GM06990 (cell line): ENCODE data around the gene DLG4.
A peak's percentile ranks its signal among the peaks of the same experiment; 100 is the strongest.

Experiments
- DNase-seq: peaks from one replicate; pipeline ENCODE4 v3.0.0-alpha.2; 2011; ENCODE audit not compliant: insufficient read length; ENCODE audit errors: extremely low read depth
- H3K27me3 ChIP-seq: replicated peaks from 2 replicates; pipeline ENCODE4 v1.6.0; 2011; ENCODE audit warnings: low read length; ENCODE audit not compliant: control insufficient read depth, insufficient read depth
- H3K36me3 ChIP-seq: 2 replicates; pipeline ENCODE4 v1.5.1; 2011; ENCODE audit warnings: low read length; ENCODE audit not compliant: control insufficient read depth, insufficient read depth
- H3K4me3 ChIP-seq: replicated peaks from 2 replicates; pipeline ENCODE4 v1.5.1; 2011; ENCODE audit warnings: low read depth, mild to moderate bottlenecking, control low read depth, low read length
- TF ChIP-seq, protein P1 (sequence below): IDR thresholded peaks from 2 replicates; pipeline ENCODE4 v1.5.1; 2011; ENCODE audit warnings: low read length, control low read depth, mild to moderate bottlenecking, inconsistent platforms; ENCODE audit not compliant: insufficient read depth, poor library complexity, severe bottlenecking

The DLG4 gene

DNA sequence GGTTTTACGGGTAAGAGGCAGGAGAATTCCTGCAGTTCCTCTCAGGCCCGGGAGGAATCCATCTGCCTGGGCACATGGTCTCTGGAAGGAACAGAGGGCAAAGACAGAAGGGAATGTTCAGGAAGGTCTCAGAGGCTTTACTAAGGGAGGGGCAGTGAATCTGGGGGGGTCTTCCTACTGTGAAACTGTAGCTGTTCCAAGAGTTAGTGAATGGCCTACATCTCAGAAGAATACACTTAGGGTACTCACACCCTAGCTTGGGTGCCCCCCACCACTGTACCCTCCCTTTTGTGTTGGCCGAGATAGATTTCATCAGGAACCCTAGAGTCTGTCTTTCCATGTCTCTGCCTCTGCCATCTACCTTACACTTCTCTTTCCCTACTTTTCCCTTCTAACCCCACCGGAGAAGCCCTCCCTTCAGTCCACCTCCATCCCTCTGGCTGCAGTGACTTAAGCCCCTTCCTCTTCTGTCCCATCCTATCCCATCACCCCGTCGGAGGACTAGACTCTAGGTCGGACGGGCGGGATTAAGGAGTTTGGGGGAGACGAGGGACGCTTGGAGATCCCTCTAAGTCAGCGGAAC is 316 bp downstream of the DLG4 start:
- peaks cover 15% of the 10 kb centered on the region for H3K36me3 ChIP-seq
- peak overlapping the region; percentile 81 for H3K4me3 ChIP-seq
- no peaks in the 10 kb centered on the region for H3K27me3 ChIP-seq
- TF ChIP-seq, protein P1, sequence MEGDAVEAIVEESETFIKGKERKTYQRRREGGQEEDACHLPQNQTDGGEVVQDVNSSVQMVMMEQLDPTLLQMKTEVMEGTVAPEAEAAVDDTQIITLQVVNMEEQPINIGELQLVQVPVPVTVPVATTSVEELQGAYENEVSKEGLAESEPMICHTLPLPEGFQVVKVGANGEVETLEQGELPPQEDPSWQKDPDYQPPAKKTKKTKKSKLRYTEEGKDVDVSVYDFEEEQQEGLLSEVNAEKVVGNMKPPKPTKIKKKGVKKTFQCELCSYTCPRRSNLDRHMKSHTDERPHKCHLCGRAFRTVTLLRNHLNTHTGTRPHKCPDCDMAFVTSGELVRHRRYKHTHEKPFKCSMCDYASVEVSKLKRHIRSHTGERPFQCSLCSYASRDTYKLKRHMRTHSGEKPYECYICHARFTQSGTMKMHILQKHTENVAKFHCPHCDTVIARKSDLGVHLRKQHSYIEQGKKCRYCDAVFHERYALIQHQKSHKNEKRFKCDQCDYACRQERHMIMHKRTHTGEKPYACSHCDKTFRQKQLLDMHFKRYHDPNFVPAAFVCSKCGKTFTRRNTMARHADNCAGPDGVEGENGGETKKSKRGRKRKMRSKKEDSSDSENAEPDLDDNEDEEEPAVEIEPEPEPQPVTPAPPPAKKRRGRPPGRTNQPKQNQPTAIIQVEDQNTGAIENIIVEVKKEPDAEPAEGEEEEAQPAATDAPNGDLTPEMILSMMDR: no peak
- no peak for DNase-seq

DNA sequence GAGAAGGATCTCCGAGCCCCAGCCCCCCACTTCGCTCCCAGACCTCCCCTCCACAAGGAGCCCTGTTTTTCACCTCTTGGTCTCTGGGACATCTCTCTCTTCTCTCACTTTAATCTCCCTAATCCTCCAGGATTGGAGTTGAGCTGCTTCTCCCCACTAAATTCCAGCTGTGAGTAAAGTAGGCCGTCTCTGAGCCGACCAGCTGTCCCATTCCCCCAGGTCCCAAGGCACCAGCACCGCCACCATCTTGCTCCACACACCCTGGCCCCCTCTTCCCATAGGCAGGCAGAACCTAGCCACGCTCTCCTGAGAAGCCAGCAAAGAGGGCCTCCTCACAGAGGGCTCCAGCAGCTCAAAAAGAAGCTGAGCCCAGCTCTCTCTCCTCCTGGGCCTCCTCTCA is 878 bp downstream of the DLG4 start:
- no peak for DNase-seq
- Histone ChIP-seq H3K36me3 (peaks cover 11% of the 10 kb centered on the region), H3K27me3 (no peaks in the 10 kb centered on the region), H3K4me3 (no peak overlapping the region)
- TF ChIP-seq, protein P1: no peak

DNA sequence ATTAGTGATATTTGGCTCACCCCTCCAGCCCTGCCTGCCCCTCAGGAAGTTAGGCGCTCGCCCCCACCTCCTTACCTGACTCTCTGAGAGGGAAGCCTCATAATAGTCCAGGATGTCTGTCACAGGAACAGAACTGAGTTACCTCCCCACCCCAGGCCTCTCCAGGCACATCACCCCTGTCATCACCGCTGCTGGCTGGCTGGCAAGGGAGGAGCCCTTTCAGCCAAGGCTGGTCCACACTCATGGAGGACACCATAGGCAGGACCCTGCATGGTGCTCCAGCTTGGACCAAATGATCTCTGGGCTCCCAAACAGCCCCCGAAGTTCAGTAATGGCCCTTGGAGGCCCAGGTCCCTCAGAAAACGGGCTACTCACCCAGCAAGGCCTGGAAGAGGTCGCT is 1.5 kb downstream of the DLG4 start:
- Histone ChIP-seq H3K36me3 (peaks cover 5% of the 10 kb centered on the region), H3K27me3 (no peaks in the 10 kb centered on the region), H3K4me3 (no peak overlapping the region)
- no peak for DNase-seq
- TF ChIP-seq, protein P1: no peak

DNA sequence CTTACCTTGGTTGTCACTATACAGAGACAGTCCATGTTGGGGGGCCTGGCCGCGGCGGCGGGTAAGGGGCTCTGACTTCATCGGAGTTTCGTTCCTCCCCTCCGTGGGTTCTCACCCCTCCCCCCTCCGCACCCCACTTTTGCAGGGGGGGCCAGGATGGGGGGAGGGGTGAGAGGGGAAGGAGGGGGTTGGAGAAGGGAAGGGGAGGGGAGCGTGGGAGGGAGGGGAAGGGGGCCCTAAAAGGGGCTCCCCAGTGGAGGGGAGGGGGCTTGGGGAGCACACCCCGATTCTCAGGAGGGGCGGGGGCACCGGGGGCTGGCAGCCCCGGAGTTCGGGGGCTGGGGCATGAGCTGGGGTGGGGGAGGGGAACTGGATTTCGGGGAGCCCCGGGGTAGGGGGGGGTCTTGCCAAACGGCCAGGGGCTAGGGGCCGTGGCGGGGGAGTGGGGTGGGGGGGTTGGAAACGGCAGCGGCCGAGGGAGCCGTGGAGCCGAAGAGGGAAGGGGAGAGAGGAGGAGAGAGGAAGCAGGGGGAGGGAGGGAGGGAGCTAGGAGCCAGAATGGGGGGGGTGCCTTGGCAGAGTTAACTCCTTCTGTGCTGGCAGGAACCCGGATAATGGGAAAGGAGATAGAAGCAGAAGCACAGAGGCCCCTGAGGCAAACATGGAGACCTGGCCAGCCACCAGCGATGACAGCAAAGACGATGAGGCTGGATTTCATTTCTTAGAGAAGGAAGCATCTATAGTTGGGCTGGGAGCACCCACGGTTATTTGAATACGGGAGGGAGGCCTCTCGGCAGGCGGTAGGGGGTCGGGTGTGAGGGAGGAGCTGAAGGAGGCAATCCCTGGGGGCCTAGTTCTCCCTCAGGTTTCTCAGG is 2.3 kb downstream of the DLG4 start:
- Histone ChIP-seq H3K36me3 (peaks cover 1% of the 10 kb centered on the region; the same call in 1 of the 2 replicates), H3K4me3 (no peak overlapping the region; the same call in none of the 2 replicates), H3K27me3 (no peaks in the 10 kb centered on the region)
- no peak for DNase-seq
- TF ChIP-seq, protein P1: no peak

DNA sequence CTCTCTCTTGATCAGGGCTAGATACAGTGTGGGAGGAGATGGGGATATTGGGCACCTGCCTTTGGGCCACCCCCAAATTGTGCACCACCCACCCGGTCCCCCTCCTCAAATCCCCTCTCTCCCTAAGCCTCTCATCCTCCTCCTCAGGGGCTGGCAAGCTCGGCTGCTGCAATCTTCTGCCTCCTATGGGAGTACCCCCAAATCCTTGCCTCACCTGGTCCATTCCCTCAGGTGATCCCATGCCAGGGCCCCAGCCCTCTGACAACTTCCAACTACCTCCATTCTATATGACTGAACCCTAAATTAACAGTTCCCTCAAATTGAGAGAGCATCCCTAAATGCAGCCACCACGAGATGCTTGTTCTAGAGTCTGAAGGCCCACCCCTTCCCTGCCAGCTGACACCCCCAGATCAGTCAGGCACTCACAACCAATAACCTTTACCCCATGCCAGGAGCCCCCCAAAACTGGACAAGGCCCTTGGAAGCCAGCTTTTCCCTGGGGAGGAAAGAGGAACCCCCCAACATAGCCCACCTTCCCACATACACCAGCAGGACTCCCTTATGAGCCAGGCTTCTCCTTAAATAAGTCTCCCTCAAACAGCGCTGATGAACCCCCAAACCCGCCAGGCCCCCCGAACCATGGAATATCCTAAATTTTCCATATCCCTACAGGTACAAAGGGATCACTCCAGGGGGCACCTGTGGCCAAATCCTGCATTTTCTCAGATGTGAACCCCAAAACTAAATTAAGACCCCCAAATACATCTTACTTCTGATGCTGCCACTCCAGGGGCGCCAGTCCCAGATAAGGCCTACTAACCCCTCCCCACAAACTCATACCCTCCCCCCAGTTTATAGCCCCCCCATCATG is 3.2 kb downstream of the DLG4 start:
- no peaks in the 10 kb centered on the region for H3K36me3 ChIP-seq
- H3K4me3 ChIP-seq: no peak overlapping the region
- TF ChIP-seq, protein P1: no peak
- no peak for DNase-seq
- no peaks in the 10 kb centered on the region for H3K27me3 ChIP-seq
